DND-41 (cell line): ENCODE results near the gene SAMMSON.

Source experiments
- CTCF ChIP-seq: IDR thresholded peaks from 2 replicates; pipeline ENCODE4 v1.5.1; 2012; ENCODE audit warnings: borderline replicate concordance, low read length, moderate library complexity, mild to moderate bottlenecking; ENCODE audit not compliant: poor library complexity, severe bottlenecking; ENCODE audit errors: extremely low read depth
- EZH2 ChIP-seq: IDR thresholded peaks from 3 replicates; pipeline ENCODE4 v1.6.1; 2012; ENCODE audit warnings: borderline replicate concordance, low read depth, mild to moderate bottlenecking, moderate library complexity, low read length, inconsistent platforms; ENCODE audit not compliant: severe bottlenecking

GRCh38 chr3:69987833-69988232, 11.7 kb upstream of the SAMMSON start:
- TF ChIP-seq CTCF (no peak), EZH2 (no peak)
